ACC112 (cell line): ENCODE measurements around the gene LSM14B.
"Not testable (repeated sequence)": the region's sequence is repeated elsewhere in the genome, so short reads cannot be mapped to it uniquely, and the experiment has no call there.

ENCODE experiments used
- H2AFZ ChIP-seq: fragments of 200-600 bp; sonication (generic); one replicate; pipeline ENCODE4 v1.6.0; 2017; ENCODE audit warnings: antibody characterized with exemption, low read length; ENCODE audit not compliant: unreplicated experiment
- H3K27ac ChIP-seq: fragments of 200-600 bp; sonication (generic); 2 replicates; pipeline ENCODE4 v1.5.1; 2014; ENCODE audit warnings: low read depth, mild to moderate bottlenecking, antibody characterized with exemption, low read length, moderate library complexity
- H3K27me3 ChIP-seq: fragments of 200-600 bp; sonication (generic); 2 replicates; pipeline ENCODE4 v1.6.1; 2014; ENCODE audit warnings: mild to moderate bottlenecking, antibody characterized with exemption, low read length, moderate library complexity, mixed read lengths; ENCODE audit not compliant: insufficient read depth
- H3K36me3 ChIP-seq: fragments of 200-600 bp; sonication (generic); 2 replicates; pipeline ENCODE4 v1.6.1; 2016; ENCODE audit warnings: mild to moderate bottlenecking, antibody characterized with exemption, low read length, moderate library complexity, mixed read lengths; ENCODE audit not compliant: insufficient read depth
- H3K4me1 ChIP-seq: fragments of 200-600 bp; sonication (generic); one replicate; pipeline ENCODE4 v1.6.1; 2016; ENCODE audit warnings: low read length, mixed read lengths; ENCODE audit not compliant: insufficient read depth, unreplicated experiment, control insufficient read depth
- H3K4me3 ChIP-seq: fragments of 200-600 bp; sonication (generic); 2 replicates; pipeline ENCODE4 v1.5.1; 2014; ENCODE audit warnings: mild to moderate bottlenecking, low read depth, low read length
- H3K79me2 ChIP-seq: fragments of 200-600 bp; sonication (generic); one replicate; pipeline ENCODE4 v1.6.0; 2016; ENCODE audit warnings: low read length; ENCODE audit not compliant: control insufficient read depth, unreplicated experiment, insufficient read depth

LSM14B gene

GRCh38 chr20:62148383-62148782 lies 26.1 kb downstream of the LSM14B start:
- not testable (repeated sequence) for H2AFZ ChIP-seq, H3K4me1 ChIP-seq, H3K4me3 ChIP-seq, H3K27ac ChIP-seq, H3K27me3 ChIP-seq
- Histone ChIP-seq H3K79me2 (peaks cover 85% of the 10 kb centered on the region), H3K36me3 (peaks cover 13% of the 10 kb centered on the region; the same call in 1 of the 2 replicates)

- Histone ChIP-seq H3K4me1 (peaks cover 9% of the 10 kb centered on the region), H3K27me3 (no peaks in the 10 kb centered on the region), H3K27ac (no peak overlapping the region), H3K36me3 (peaks cover 18% of the 10 kb centered on the region; the same call in 1 of the 2 replicates), H3K79me2 (peaks cover 88% of the 10 kb centered on the region), H3K4me3 (no peak overlapping the region), H2AFZ (no peak overlapping the region)
These were observed 26.6 kb downstream of the LSM14B start for GRCh38 chr20:62148908-62149314.

GRCh38 chr20:62149532-62150309 lies 27.4 kb downstream of the LSM14B start:
- Histone ChIP-seq H2AFZ (no peak overlapping the region), H3K4me1 (peaks cover 7% of the 10 kb centered on the region), H3K36me3 (peaks cover 19% of the 10 kb centered on the region; the same call in 1 of the 2 replicates), H3K4me3 (no peak overlapping the region), H3K27me3 (no peaks in the 10 kb centered on the region), H3K27ac (no peak overlapping the region), H3K79me2 (peaks cover 86% of the 10 kb centered on the region)

GRCh38 chr20:62150310-62150575 lies 28.0 kb downstream of the LSM14B start:
- H3K27ac ChIP-seq, result no peak overlapping the region
- peaks cover 3% of the 10 kb centered on the region for H3K4me1 ChIP-seq
- no peak overlapping the region for H2AFZ ChIP-seq
- H3K4me3 ChIP-seq, result no peak overlapping the region
- peaks cover 19% of the 10 kb centered on the region; the same call in 1 of the 2 replicates for H3K36me3 ChIP-seq
- peaks cover 81% of the 10 kb centered on the region for H3K79me2 ChIP-seq
- H3K27me3 ChIP-seq, result no peaks in the 10 kb centered on the region

- no peak overlapping the region for H3K4me3 ChIP-seq
These were observed 28.9 kb downstream of the LSM14B start for GRCh38 chr20:62151225-62151624.

GRCh38 chr20:62151835-62152364 lies 29.6 kb downstream of the LSM14B start:
- H3K27ac ChIP-seq, result no peak overlapping the region
- H3K27me3 ChIP-seq, result no peaks in the 10 kb centered on the region
- H3K36me3 ChIP-seq, result peaks cover 19% of the 10 kb centered on the region; the same call in 1 of the 2 replicates
- H3K4me3 ChIP-seq, result no peak overlapping the region
- peaks cover 8% of the 10 kb centered on the region for H3K4me1 ChIP-seq
- no peak overlapping the region for H2AFZ ChIP-seq
- H3K79me2 ChIP-seq, result peaks cover 75% of the 10 kb centered on the region

More at GRCh38 chr20:62151225-62151624, 28.9 kb downstream of the LSM14B start:
- no peak overlapping the region for H2AFZ ChIP-seq
- peaks cover 19% of the 10 kb centered on the region; the same call in 1 of the 2 replicates for H3K36me3 ChIP-seq
- H3K27me3 ChIP-seq, result no peaks in the 10 kb centered on the region
- peaks cover 75% of the 10 kb centered on the region for H3K79me2 ChIP-seq
- no peak overlapping the region for H3K27ac ChIP-seq
- H3K4me1 ChIP-seq, result peaks cover 8% of the 10 kb centered on the region

GRCh38 chr20:62155428-62156253 lies 33.4 kb downstream of the LSM14B start:
- no peak overlapping the region for H3K27ac ChIP-seq

GRCh38 chr20:62156254-62156556 lies 33.9 kb downstream of the LSM14B start:
- Histone ChIP-seq H3K27me3 (no peaks in the 10 kb centered on the region), H3K4me3 (no peak overlapping the region), H2AFZ (no peak overlapping the region), H3K4me1 (peaks cover 23% of the 10 kb centered on the region), H3K27ac (no peak overlapping the region), H3K79me2 (peaks cover 65% of the 10 kb centered on the region), H3K36me3 (peaks cover 19% of the 10 kb centered on the region; the same call in 1 of the 2 replicates)

More at GRCh38 chr20:62155428-62156253, 33.4 kb downstream of the LSM14B start:
- peaks cover 66% of the 10 kb centered on the region for H3K79me2 ChIP-seq
- H2AFZ ChIP-seq, result no peak overlapping the region
- H3K27me3 ChIP-seq, result no peaks in the 10 kb centered on the region
- peaks cover 19% of the 10 kb centered on the region; the same call in 1 of the 2 replicates for H3K36me3 ChIP-seq
- no peak overlapping the region for H3K4me3 ChIP-seq
- H3K4me1 ChIP-seq, result peaks cover 18% of the 10 kb centered on the region

GRCh38 chr20:62156592-62157386 lies 34.5 kb downstream of the LSM14B start:
- Histone ChIP-seq H3K36me3 (peaks cover 19% of the 10 kb centered on the region; the same call in 1 of the 2 replicates), H3K27ac (no peak overlapping the region), H2AFZ (no peak overlapping the region), H3K27me3 (no peaks in the 10 kb centered on the region), H3K4me1 (peaks cover 28% of the 10 kb centered on the region), H3K79me2 (peaks cover 66% of the 10 kb centered on the region), H3K4me3 (no peak overlapping the region)

- Histone ChIP-seq H3K4me3 (no peak overlapping the region), H3K4me1 (peaks cover 29% of the 10 kb centered on the region), H2AFZ (no peak overlapping the region), H3K27ac (no peak overlapping the region), H3K36me3 (peaks cover 14% of the 10 kb centered on the region; the same call in 1 of the 2 replicates), H3K27me3 (no peaks in the 10 kb centered on the region), H3K79me2 (peaks cover 59% of the 10 kb centered on the region)
These were observed 35.3 kb downstream of the LSM14B start for GRCh38 chr20:62157387-62158087.
